Neural cell (in vitro differentiated cells): ENCODE results near the gene ST3GAL2. TPM values are rescaled to one million over a fixed set of nuclear protein-coding genes. Genes with fewer than 3 reads are reported as not detected.

Experiments
- H2AFZ ChIP-seq: fragments of 200-600, 300-800 bp; sonication (generic), shearing (Covaris generic); 2 replicates; pipeline ENCODE4 v1.6.0; 2014; ENCODE audit warnings: low read depth, mild to moderate bottlenecking, antibody characterized with exemption, low read length, moderate library complexity
- H3F3A ChIP-seq: fragments of 200-600 bp; shearing (Covaris generic); 2 replicates; pipeline ENCODE4 v1.6.1; 2016; ENCODE audit warnings: mild to moderate bottlenecking, moderate library complexity, mixed read lengths, antibody characterized with exemption, low read length; ENCODE audit not compliant: insufficient read depth, poor library complexity, severe bottlenecking
- H3K27ac ChIP-seq: fragments of 200-600, 300-800 bp; sonication (generic), shearing (Covaris generic); 2 replicates; pipeline ENCODE4 v1.5.1; 2014; ENCODE audit warnings: mild to moderate bottlenecking, low read length, moderate library complexity
- H3K27me3 ChIP-seq: fragments of 300-800, 200-600 bp; sonication (generic), shearing (Covaris generic); 2 replicates; pipeline ENCODE4 v1.6.0; 2014; ENCODE audit warnings: mild to moderate bottlenecking, low read depth, low read length, moderate library complexity; ENCODE audit not compliant: insufficient read depth
- H3K36me3 ChIP-seq: fragments of 300-800, 200-600 bp; sonication (generic), shearing (Covaris generic); 2 replicates; pipeline ENCODE4 v1.5.1; 2014; ENCODE audit warnings: mild to moderate bottlenecking, antibody characterized with exemption, low read length, moderate library complexity; ENCODE audit not compliant: insufficient read depth
- H3K4me2 ChIP-seq: fragments of 300-800, 200-600 bp; sonication (generic), shearing (Covaris generic); 2 replicates; pipeline ENCODE4 v1.6.0; 2014; ENCODE audit warnings: mild to moderate bottlenecking, low read length
- H3K4me3 ChIP-seq: fragments of 300-800, 200-600 bp; sonication (generic), shearing (Covaris generic); 2 replicates; pipeline ENCODE4 v1.5.1; 2014; ENCODE audit warnings: mild to moderate bottlenecking, low read length, moderate library complexity
- H3K79me2 ChIP-seq: fragments of 200-600 bp; shearing (Covaris generic); replicated peaks from 2 replicates; pipeline ENCODE4 v1.6.0; 2014; ENCODE audit warnings: mild to moderate bottlenecking, low read length, moderate library complexity; ENCODE audit not compliant: insufficient read depth
- H3K9ac ChIP-seq: fragments of 300-800, 200-600 bp; sonication (generic), shearing (Covaris generic); 2 replicates; pipeline ENCODE4 v1.6.1; 2016; ENCODE audit warnings: mild to moderate bottlenecking, low read length, mixed read lengths
- H3K9me2 ChIP-seq: fragments of 200-600 bp; shearing (Covaris generic); 2 replicates; pipeline ENCODE4 v1.6.1; 2016; ENCODE audit warnings: mild to moderate bottlenecking, low read length, mixed read lengths; ENCODE audit not compliant: insufficient read depth
- H3K9me3 ChIP-seq: fragments of 200-600, 300-800 bp; sonication (generic), shearing (Covaris generic); 2 replicates; pipeline ENCODE4 v1.6.1; 2016; ENCODE audit warnings: mild to moderate bottlenecking, mixed run types, low read length, moderate library complexity, mixed read lengths
- H4K20me1 ChIP-seq: fragments of 200-600 bp; shearing (Covaris generic); 2 replicates; pipeline ENCODE4 v1.6.1; 2016; ENCODE audit warnings: mild to moderate bottlenecking, mixed run types; ENCODE audit not compliant: insufficient read depth
- EP300 ChIP-seq: fragments of 450-650 bp; conservative IDR thresholded peaks from 2 replicates; pipeline ENCODE4 v1.6.1; 2014; ENCODE audit warnings: antibody characterized with exemption, mild to moderate bottlenecking, moderate library complexity; ENCODE audit not compliant: poor library complexity, severe bottlenecking
- EZH2 ChIP-seq: fragments of 200-600, 300-800 bp; shearing (Covaris generic), sonication (generic); IDR thresholded peaks from 2 replicates; pipeline ENCODE4 v1.6.1; 2014; ENCODE audit warnings: antibody characterized with exemption, low read length, borderline replicate concordance, mild to moderate bottlenecking; ENCODE audit not compliant: insufficient read depth, poor library complexity, severe bottlenecking
- MXI1 ChIP-seq: fragments of 450-650 bp; conservative IDR thresholded peaks from 2 replicates; pipeline ENCODE4 v1.6.1; 2014; ENCODE audit warnings: antibody characterized with exemption, mild to moderate bottlenecking; ENCODE audit not compliant: poor library complexity, severe bottlenecking
- POLR2AphosphoS5 ChIP-seq: IDR thresholded peaks from 2 replicates; pipeline ENCODE4 v1.6.1; 2012
- RAD21 ChIP-seq: fragments of 450-650 bp; conservative IDR thresholded peaks from 2 replicates; pipeline ENCODE4 v1.6.1; 2014; ENCODE audit warnings: antibody characterized with exemption, mild to moderate bottlenecking, moderate library complexity
- SMC3 ChIP-seq: fragments of 450-650 bp; conservative IDR thresholded peaks from 2 replicates; pipeline ENCODE4 v1.6.1; 2014; ENCODE audit warnings: antibody characterized with exemption, mild to moderate bottlenecking, moderate library complexity; ENCODE audit not compliant: poor library complexity
- TAF1 ChIP-seq: IDR thresholded peaks from 2 replicates; pipeline ENCODE4 v1.6.1; 2012; ENCODE audit warnings: low read depth
- polyA plus RNA-seq: library from polyadenylated mRNA; depleted of rRNA; stranded (reverse); fragments of >200 nt; gene quantifications from 2 replicates; pipeline ENCODE4 v1.2.3, GENCODE V29; 2014
- TF ChIP-seq, protein P1 (sequence below): fragments of 450-650 bp; IDR thresholded peaks from 2 replicates; pipeline ENCODE4 v1.5.1; 2014; ENCODE audit warnings: antibody characterized with exemption, mild to moderate bottlenecking, moderate library complexity; ENCODE audit not compliant: poor library complexity, severe bottlenecking
- TF ChIP-seq, protein P2 (sequence below): IDR thresholded peaks from 2 replicates; pipeline ENCODE4 v1.6.1; 2012; ENCODE audit warnings: borderline replicate concordance

ST3GAL2 gene
- polyA plus RNA-seq, 1 donor from 2014 or later, result 19.4 TPM

DNA sequence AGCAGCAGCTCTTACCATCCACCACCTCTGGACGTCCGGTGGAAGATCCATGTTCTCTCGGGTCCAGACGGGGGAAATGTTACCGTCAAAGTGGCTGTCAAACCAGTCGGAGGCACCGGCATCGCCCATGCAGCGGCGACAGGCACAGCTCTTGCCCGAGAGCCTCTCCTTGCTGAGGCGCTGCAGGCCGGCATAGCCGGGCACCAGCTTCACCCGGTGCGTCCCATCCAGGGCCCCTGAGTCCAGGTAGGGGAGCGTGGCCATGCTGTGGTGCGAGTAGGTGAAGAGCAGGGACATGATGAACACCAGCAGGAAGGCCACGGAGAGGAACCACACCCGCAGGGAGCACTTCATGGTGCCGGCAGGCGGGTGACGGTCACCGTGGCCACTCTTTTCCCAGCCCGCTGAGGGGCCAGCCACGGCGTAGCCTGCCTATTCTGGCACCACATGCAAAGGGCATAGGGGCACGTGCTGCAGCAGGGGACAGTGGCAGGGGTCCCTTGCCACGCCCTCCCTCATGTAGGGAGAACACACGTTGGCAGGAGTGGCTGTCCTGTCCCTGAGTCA, 40.6 kb downstream of the ST3GAL2 start:
- no peaks in the 10 kb centered on the region for H3K79me2 ChIP-seq
- H3K9me2 ChIP-seq, result no peaks in the 10 kb centered on the region
- no peak overlapping the region for H3K27ac ChIP-seq
- no peaks in the 10 kb centered on the region for H3F3A ChIP-seq
- H3K27me3 ChIP-seq, result no peaks in the 10 kb centered on the region
- no peak overlapping the region for H2AFZ ChIP-seq
- H3K9ac ChIP-seq, result no peak overlapping the region
- H4K20me1 ChIP-seq, result no peaks in the 10 kb centered on the region
- no peak overlapping the region for H3K4me3 ChIP-seq
- H3K9me3 ChIP-seq, result no peaks in the 10 kb centered on the region
- TF ChIP-seq POLR2AphosphoS5 (no peak), MXI1 (no peak), EP300 (no peak), RAD21 (no peak), EZH2 (no peak), TAF1 (no peak), SMC3 (no peak)
- TF ChIP-seq, protein P1, sequence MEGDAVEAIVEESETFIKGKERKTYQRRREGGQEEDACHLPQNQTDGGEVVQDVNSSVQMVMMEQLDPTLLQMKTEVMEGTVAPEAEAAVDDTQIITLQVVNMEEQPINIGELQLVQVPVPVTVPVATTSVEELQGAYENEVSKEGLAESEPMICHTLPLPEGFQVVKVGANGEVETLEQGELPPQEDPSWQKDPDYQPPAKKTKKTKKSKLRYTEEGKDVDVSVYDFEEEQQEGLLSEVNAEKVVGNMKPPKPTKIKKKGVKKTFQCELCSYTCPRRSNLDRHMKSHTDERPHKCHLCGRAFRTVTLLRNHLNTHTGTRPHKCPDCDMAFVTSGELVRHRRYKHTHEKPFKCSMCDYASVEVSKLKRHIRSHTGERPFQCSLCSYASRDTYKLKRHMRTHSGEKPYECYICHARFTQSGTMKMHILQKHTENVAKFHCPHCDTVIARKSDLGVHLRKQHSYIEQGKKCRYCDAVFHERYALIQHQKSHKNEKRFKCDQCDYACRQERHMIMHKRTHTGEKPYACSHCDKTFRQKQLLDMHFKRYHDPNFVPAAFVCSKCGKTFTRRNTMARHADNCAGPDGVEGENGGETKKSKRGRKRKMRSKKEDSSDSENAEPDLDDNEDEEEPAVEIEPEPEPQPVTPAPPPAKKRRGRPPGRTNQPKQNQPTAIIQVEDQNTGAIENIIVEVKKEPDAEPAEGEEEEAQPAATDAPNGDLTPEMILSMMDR, result no peak
- TF ChIP-seq, protein P2, sequence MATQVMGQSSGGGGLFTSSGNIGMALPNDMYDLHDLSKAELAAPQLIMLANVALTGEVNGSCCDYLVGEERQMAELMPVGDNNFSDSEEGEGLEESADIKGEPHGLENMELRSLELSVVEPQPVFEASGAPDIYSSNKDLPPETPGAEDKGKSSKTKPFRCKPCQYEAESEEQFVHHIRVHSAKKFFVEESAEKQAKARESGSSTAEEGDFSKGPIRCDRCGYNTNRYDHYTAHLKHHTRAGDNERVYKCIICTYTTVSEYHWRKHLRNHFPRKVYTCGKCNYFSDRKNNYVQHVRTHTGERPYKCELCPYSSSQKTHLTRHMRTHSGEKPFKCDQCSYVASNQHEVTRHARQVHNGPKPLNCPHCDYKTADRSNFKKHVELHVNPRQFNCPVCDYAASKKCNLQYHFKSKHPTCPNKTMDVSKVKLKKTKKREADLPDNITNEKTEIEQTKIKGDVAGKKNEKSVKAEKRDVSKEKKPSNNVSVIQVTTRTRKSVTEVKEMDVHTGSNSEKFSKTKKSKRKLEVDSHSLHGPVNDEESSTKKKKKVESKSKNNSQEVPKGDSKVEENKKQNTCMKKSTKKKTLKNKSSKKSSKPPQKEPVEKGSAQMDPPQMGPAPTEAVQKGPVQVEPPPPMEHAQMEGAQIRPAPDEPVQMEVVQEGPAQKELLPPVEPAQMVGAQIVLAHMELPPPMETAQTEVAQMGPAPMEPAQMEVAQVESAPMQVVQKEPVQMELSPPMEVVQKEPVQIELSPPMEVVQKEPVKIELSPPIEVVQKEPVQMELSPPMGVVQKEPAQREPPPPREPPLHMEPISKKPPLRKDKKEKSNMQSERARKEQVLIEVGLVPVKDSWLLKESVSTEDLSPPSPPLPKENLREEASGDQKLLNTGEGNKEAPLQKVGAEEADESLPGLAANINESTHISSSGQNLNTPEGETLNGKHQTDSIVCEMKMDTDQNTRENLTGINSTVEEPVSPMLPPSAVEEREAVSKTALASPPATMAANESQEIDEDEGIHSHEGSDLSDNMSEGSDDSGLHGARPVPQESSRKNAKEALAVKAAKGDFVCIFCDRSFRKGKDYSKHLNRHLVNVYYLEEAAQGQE, result no peak
- H3K4me2 ChIP-seq, result no peak overlapping the region
- H3K36me3 ChIP-seq, result no peaks in the 10 kb centered on the region

DNA sequence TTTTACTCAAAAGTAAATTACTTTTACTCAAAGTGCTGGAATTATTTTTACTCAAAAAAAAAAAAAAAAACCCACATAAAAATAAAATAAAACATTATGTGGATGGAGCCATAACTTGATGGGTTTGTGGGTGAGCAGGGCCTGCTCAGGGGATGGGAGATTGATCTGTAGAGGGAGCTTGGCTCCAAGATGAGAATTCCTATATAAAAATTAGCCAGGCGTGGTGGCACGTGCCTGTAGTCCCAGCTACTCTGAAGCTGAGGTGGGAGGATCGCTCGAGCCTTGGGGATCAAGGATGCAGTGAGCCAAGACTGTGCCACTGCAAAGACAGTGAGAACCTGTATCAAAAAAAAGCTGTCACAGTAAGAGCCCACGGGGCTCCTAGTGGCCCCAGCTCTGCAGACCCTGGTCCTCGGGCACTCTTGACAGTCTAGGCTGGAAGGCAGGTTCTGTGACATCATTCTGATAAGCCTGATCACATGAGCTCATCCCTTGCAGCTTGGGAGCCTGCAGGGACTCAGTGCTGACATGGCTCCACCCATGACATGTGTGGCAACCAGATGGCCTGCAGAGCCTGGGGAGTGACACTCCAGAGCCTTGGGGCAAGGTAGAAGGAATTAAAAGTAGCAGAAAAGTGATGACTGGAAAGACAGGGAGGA, 42.5 kb downstream of the ST3GAL2 start:
- Histone ChIP-seq H3K9me2 (no peaks in the 10 kb centered on the region), H4K20me1 (no peaks in the 10 kb centered on the region), H3K9me3 (no peaks in the 10 kb centered on the region), H3K4me2 (no peak overlapping the region), H3K4me3 (no peak overlapping the region), H2AFZ (no peak overlapping the region), H3K79me2 (no peaks in the 10 kb centered on the region), H3K36me3 (no peaks in the 10 kb centered on the region), H3K27me3 (no peaks in the 10 kb centered on the region), H3F3A (no peaks in the 10 kb centered on the region), H3K27ac (no peak overlapping the region), H3K9ac (no peak overlapping the region)
- TF ChIP-seq POLR2AphosphoS5, result no peak
- TF ChIP-seq, protein P1, result no peak
